Subcutaneous adipose tissue (tissue), 4 donors: ENCODE data around the gene STK11IP. TPM values are rescaled to one million over a fixed set of nuclear protein-coding genes. Genes with fewer than 3 reads are reported as not detected.

Experiments
- total RNA-seq, 4 donors: library from RNA; depleted of rRNA; stranded (reverse); fragments of >200 nt; gene quantifications; one replicate each; pipeline ENCODE4 v1.1.0, GENCODE V29; 2016
- TF ChIP-seq, protein P1 (sequence below): fragments of 450-650 bp; IDR thresholded peaks from one replicate; pipeline ENCODE4 v1.5.1; 2016; ENCODE audit warnings: low read depth, mild to moderate bottlenecking, control low read depth, antibody characterized with exemption, moderate library complexity

Gene STK11IP
- total RNA-seq, 4 donors from 2014 or later: 5.4 to 20.5 (median 10.4) TPM

DNA sequence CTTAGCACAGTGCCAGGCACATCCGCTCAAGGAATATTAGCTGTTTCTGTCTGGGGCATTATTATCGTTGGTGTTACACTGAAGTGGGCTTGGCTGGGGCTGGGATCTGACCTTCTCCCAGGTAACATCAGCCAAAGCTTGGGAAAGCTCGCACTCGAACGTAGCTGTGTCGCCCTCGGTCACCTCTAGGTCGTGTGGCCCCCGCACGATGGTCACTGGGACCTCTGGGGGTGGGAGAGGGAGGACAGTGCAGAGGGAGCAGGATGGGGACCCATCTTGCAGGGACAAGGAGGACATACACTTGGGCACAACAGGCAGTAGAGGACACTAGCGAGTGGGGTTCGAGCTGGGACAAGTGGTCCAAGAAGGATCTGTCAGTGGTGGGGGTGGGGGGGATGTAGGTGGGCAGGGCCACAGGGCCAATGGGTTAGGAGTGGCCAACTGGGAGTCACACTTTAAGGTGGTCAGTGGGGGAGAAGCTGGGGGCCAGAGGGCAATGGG, 44.1 kb upstream of the STK11IP start:
- TF ChIP-seq, protein P1, sequence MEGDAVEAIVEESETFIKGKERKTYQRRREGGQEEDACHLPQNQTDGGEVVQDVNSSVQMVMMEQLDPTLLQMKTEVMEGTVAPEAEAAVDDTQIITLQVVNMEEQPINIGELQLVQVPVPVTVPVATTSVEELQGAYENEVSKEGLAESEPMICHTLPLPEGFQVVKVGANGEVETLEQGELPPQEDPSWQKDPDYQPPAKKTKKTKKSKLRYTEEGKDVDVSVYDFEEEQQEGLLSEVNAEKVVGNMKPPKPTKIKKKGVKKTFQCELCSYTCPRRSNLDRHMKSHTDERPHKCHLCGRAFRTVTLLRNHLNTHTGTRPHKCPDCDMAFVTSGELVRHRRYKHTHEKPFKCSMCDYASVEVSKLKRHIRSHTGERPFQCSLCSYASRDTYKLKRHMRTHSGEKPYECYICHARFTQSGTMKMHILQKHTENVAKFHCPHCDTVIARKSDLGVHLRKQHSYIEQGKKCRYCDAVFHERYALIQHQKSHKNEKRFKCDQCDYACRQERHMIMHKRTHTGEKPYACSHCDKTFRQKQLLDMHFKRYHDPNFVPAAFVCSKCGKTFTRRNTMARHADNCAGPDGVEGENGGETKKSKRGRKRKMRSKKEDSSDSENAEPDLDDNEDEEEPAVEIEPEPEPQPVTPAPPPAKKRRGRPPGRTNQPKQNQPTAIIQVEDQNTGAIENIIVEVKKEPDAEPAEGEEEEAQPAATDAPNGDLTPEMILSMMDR: no peak

DNA sequence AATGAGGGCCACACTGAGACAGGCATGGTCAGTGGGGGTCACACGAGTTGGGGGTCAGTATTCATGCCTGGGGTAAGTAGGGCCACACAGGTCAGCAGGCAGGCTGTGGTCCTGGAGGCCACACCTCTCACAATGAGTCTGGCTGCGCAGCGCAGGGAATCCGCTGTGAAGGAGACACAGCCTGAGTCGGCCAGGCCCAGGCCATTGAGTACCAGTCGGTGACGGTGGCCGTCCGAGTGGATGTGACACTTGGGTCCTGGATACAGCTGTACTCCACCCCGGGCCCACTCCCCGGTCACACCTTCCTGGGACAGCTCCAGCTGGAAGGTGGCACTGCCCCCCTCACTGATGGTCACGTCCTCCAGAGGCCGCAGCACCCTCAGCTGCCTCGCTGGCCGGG, 43.3 kb upstream of the STK11IP start:
- TF ChIP-seq, protein P1: no peak

DNA sequence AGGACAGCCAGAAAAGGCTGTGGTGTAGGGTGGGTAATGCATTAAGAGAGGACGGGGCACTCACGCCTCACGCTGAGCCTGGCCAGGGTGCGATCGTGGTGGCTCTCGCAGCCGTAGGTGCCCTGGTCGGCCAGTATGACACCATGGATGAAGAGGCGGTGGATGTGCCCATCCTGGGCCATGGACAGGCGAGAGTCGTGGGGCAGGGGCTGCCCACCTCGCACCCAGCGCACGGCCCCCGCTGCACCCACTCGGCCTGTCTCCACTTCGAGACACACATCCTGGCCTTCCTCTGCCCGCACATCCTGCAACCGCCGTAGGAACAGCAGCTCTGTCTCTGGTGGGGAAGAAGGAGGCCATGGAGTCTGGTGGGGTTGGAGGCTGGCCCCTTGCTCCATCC, 41.7 kb upstream of the STK11IP start:
- TF ChIP-seq, protein P1: no peak

DNA sequence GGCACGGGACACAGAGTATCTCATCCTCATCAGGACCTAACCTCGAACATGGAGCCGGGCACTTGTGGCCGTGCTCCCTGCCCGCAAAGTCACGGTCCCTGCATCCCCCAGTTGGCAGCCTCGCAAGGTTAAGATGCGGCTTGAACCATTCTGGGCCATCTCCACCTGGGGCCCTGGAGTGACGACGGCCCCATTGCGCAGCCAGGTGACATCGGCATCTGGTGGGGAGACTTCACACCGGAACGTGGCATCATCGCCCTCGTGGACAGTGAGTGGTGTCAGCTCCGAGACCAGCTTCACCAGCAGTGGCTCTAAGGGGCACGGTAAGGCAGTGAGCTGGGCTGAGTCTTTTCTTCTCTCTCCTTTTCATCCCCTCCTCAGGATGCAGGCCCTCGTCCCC, 41.2 kb upstream of the STK11IP start:
- TF ChIP-seq, protein P1: no peak

DNA sequence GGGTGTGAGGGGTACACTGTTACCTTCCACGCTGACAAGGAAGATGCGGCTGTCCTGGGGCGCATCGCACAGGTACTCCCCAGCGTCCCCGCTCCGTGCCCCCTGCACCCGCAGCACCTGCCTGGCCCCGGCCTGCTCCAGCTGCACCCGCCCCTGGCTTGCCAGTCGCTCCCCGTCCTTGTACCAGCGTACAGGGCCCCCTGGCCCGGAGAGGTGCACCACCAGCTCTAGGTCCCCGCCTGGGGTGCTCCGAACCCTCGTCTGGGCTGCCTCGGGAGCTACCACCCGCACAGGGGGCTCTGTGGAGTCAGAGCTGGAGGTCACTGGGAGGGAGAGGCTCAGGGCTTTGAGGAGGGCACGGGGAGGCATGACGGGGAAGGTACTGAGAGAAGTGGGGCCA, 40.3 kb upstream of the STK11IP start:
- TF ChIP-seq, protein P1: no peak

DNA sequence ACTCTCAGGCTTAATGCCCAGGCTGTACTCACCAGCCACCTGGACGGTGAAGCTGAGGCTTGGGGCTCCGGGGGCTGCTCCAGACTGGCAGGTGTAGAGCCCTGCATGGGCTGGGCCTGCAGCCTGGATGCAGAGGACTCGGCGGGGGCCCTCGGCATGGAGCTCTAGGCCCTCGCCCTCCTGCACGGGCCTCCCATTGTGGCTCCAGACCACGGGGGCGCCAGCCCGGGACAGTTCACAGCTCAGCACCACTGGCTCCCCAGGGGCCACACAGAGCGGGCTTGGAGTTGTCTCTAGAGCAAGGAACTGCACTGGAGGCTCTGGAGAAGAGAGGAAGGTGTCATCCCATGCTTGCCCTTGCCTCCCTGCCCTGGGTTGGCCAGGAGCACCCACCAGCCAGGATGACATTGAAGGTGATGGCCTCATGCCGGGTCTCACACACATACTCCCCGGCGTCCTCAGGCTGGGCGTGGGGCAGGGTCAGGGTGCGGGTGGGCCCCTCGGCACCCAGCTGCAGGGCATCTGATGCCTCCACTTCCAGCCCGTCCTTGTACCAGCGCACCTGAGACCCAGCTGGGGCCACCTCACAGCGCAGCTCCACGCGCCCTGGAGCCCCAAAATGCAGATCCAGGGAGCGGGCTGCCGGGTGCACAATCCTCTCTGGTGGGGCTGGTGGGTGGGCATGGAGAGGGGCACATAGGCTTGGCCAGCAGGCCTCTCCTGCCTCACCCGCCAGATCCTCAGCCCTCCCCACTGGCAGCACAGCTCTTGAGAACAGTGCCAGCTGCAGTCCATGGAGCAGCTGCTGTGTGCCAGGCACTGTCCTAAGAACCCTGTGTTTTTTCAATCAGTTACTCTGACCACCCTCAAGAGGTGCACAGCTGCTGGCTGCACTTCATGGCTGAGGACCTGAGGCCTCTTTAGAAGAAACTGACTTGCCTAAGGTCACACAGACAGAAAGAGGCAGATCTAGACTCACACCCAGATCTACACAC, 39.6 kb upstream of the STK11IP start:
- TF ChIP-seq, protein P1: no peak

DNA sequence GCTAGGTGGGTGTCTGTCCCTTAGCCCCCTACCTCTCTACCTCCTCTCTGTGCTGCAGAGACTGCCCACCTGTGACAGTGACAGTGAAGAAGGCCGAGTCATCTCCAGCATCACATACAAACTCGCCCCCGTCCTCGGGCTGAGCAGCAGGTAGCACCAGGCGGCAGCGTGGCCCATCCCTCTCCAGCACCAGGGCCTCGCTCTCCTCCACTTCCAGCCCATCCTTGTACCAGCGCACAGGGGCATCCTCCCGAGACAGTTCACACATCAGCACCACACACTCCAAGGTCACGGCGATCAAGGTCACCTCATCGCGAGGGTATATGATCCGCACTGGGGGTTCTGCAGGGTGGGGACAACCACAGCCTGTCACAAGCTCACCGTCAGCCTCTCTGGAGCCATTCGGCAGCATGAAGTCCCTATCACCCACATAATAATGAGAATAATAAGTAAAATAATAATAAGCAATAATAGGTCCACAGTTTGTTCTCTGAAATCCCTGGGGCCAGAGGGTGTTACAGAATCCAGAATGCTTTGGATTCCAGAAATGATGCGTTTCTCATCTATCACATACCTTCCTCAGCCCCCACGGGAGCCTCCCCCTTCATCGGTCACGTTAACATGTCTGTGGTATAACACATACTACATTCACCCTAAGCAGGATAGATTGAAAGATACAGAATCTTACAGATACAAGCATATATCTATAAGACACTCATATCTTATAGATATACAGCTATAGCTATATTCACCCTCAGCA, 38.3 kb upstream of the STK11IP start:
- TF ChIP-seq, protein P1: no peak
